ENCODE results near the gene ZSCAN31. TPM values are rescaled to one million over a fixed set of nuclear protein-coding genes. Genes with fewer than 3 reads are reported as not detected.
"Not testable (repeated sequence)": the region's sequence is repeated elsewhere in the genome, so short reads cannot be mapped to it uniquely, and the experiment has no call there.

ZSCAN31 gene
- total and polyA plus RNA-seq, 2 of the 8 experiments (the other 6 are each of a cell fraction or from before 2014, with no cell fraction given): 1.9 to 7.0 TPM

- not testable (repeated sequence) for H2BK120ac ChIP-seq (replicated peaks; ENCODE audit: low read depth, low read length); H3K56ac ChIP-seq (replicated peaks; ENCODE audit: insufficient read length, low read depth, low read length); H4K20me1 ChIP-seq (replicated peaks in 1 of 2; ENCODE audit: control insufficient read depth in 1 of 2, insufficient read depth in 2 of 2, low read length in 2 of 2); H4K5ac ChIP-seq (ENCODE audit: insufficient read length, low read depth, low read length); H3K9ac ChIP-seq (replicated peaks in 1 of 4; ENCODE audit: extremely low read depth in 1 of 4, low read depth in 3 of 4, low read length in 3 of 4); H3K79me2 ChIP-seq (ENCODE audit: control insufficient read depth in 1 of 2, insufficient read depth in 2 of 2, low read length in 2 of 2); H2AK5ac ChIP-seq (ENCODE audit: low read depth, low read length); H3K18ac ChIP-seq (ENCODE audit: extremely low read depth, low read length); H3K23ac ChIP-seq (ENCODE audit: insufficient read length); H2BK12ac ChIP-seq (ENCODE audit: low read depth, low read length); H3K4ac ChIP-seq (replicated peaks; ENCODE audit: insufficient read length, low read depth, low read length); DNase-seq (ENCODE audit: low read depth in 1 of 2, low spot score in 2 of 2); H3K9me3 ChIP-seq (ENCODE audit: insufficient read depth in 2 of 2, low read depth in 1 of 2, low read length in 1 of 2); H4K91ac ChIP-seq (replicated peaks; ENCODE audit: insufficient read length, low read length); FAIRE-seq; H3K4me1 ChIP-seq (replicated peaks in 1 of 4; ENCODE audit: control insufficient read depth in 3 of 4, insufficient read depth in 4 of 4, low read length in 3 of 4); H2BK5ac ChIP-seq (ENCODE audit: low read depth, low read length); H2BK15ac ChIP-seq (ENCODE audit: low read length); H3K27me3 ChIP-seq (replicated peaks in 1 of 4; ENCODE audit: control insufficient read depth in 3 of 4, extremely low read depth in 1 of 4, insufficient read depth in 3 of 4, low read length in 3 of 4); H2AFZ ChIP-seq (ENCODE audit: low read length); H3K23me2 ChIP-seq (ENCODE audit: low read depth, low read length); H3K14ac ChIP-seq (ENCODE audit: insufficient read length); H3K4me2 ChIP-seq (ENCODE audit: insufficient read depth in 1 of 2, low read depth in 2 of 2, low read length in 2 of 2); H3K27ac ChIP-seq (ENCODE audit: low read depth, low read length); H3K79me1 ChIP-seq (ENCODE audit: low read depth, low read length); H3K4me3 ChIP-seq (ENCODE audit: extremely low read depth in 1 of 4, insufficient read depth in 2 of 4, low read depth in 3 of 4, low read length in 4 of 4); H2BK20ac ChIP-seq (ENCODE audit: low read length); H4K8ac ChIP-seq (ENCODE audit: extremely low read depth, insufficient read depth, low read length)
- 90% methylated on average over 15 of the region's 16 CpGs; no CpG with 5 or more reads in 1 of the 2 experiments for WGBS, 2 experiments (ENCODE audit: extremely low coverage in 1 of 2, insufficient coverage in 1 of 2, insufficient read length in 1 of 2, insufficient replicate concordance in 2 of 2, low coverage in 1 of 2, low lambda C conversion rate in 2 of 2, missing lambda C conversion rate in 1 of 2)
- H3K36me3 ChIP-seq (ENCODE audit: control insufficient read depth in 2 of 4, insufficient read depth in 4 of 4, low read length in 3 of 4): peaks cover 0 to 10% (median 5%) of the 10 kb centered on the region in 4 experiments; a peak in 5 of 8 replicates
- ChIA-PET POLR2A (ENCODE audit: partially characterized antibody) (interaction anchor here (1.3 to 1.4 kb wide), 2 partner anchors 23 to 24 kb away, joined by 3 read pairs; no protein-coding TSS in a partner anchor), CTCF (ENCODE audit: partially characterized antibody) (interaction anchor here (0.6 to 1.5 kb wide), 6 partner anchors 14 to 178 kb away, joined by 3 to 5 read pairs (median 3); no protein-coding TSS in a partner anchor)
These were observed 23.6 kb upstream of the ZSCAN31 start for GRCh38 chr6:28359562-28359961.

Data from H1 (cell line).